OCI-LY7 (cell line): ENCODE results near the gene MYO18A.

Experiments
- EZH2phosphoT487 ChIP-seq: fragments of 200-600 bp; sonication (generic); IDR thresholded peaks from 2 replicates; pipeline ENCODE4 v1.6.1; 2018; ENCODE audit warnings: low read depth, borderline replicate concordance, mild to moderate bottlenecking, mixed run types, antibody characterized with exemption, low read length, moderate library complexity, mixed read lengths
- TF ChIP-seq, protein P1 (sequence below): fragments of 200-600 bp; sonication (generic); conservative IDR thresholded peaks from 2 replicates; pipeline ENCODE4 v1.5.1; 2014; ENCODE audit warnings: mild to moderate bottlenecking, antibody characterized with exemption, low read length, moderate library complexity, mixed read lengths

DNA sequence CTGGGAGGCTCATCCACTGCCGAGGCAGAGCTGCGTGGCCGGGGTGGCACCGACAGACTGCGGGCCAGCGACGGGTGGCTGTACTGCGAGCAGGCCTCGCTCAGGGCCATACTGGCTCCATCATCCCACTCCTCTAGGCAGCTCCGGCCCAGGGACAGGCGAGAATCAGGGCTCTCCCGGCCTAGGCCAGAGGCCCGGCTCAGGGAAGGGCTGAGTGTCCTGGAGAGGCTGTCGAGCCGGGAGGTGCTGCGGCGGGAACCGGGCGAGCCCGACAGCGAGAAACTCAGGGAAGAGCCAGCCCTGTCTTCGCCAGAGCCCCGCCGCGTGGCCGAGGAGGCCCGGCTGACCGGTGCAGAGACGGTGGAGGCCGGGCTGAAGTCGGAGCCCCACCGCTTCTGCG lies 99.9 kb downstream of the MYO18A start:
- TF ChIP-seq, protein P1, sequence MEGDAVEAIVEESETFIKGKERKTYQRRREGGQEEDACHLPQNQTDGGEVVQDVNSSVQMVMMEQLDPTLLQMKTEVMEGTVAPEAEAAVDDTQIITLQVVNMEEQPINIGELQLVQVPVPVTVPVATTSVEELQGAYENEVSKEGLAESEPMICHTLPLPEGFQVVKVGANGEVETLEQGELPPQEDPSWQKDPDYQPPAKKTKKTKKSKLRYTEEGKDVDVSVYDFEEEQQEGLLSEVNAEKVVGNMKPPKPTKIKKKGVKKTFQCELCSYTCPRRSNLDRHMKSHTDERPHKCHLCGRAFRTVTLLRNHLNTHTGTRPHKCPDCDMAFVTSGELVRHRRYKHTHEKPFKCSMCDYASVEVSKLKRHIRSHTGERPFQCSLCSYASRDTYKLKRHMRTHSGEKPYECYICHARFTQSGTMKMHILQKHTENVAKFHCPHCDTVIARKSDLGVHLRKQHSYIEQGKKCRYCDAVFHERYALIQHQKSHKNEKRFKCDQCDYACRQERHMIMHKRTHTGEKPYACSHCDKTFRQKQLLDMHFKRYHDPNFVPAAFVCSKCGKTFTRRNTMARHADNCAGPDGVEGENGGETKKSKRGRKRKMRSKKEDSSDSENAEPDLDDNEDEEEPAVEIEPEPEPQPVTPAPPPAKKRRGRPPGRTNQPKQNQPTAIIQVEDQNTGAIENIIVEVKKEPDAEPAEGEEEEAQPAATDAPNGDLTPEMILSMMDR = no peak
- no peak for TF ChIP-seq EZH2phosphoT487
